ENCODE results near the gene PAWR. TPM values are rescaled to one million over a fixed set of nuclear protein-coding genes. Genes with fewer than 3 reads are reported as not detected.

Gene PAWR
- total RNA-seq, 1 donor from 2014 or later, result 72.8 TPM

- Mint-ChIP-seq H3K27me3 (no peaks in the 10 kb centered on the region), H3K27ac (no peak overlapping the region)
Observed at GRCh38 chr12:79587368-79587767, 103.4 kb downstream of the PAWR start.

GRCh38 chr12:79585147-79585546 is 105.6 kb downstream of the PAWR start:
- Mint-ChIP-seq H3K9me3 (no peaks in the 10 kb centered on the region), H3K4me3 (no peak overlapping the region), H3K27ac (no peak overlapping the region), H3K27me3 (no peaks in the 10 kb centered on the region), H3K36me3 (peaks cover 9% of the 10 kb centered on the region), H3K4me1 (ENCODE audit: unreplicated experiment) (no peaks in the 10 kb centered on the region)
- TF ChIP-seq, protein P1, sequence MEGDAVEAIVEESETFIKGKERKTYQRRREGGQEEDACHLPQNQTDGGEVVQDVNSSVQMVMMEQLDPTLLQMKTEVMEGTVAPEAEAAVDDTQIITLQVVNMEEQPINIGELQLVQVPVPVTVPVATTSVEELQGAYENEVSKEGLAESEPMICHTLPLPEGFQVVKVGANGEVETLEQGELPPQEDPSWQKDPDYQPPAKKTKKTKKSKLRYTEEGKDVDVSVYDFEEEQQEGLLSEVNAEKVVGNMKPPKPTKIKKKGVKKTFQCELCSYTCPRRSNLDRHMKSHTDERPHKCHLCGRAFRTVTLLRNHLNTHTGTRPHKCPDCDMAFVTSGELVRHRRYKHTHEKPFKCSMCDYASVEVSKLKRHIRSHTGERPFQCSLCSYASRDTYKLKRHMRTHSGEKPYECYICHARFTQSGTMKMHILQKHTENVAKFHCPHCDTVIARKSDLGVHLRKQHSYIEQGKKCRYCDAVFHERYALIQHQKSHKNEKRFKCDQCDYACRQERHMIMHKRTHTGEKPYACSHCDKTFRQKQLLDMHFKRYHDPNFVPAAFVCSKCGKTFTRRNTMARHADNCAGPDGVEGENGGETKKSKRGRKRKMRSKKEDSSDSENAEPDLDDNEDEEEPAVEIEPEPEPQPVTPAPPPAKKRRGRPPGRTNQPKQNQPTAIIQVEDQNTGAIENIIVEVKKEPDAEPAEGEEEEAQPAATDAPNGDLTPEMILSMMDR (conservative IDR thresholded peaks at IDR 0.05), result no peak
- DNase-seq (ENCODE audit: extremely low spot score, unreplicated experiment), result no peak

More at GRCh38 chr12:79587368-79587767, 103.4 kb downstream of the PAWR start:
- Mint-ChIP-seq H3K4me3 (no peak overlapping the region), H3K36me3 (peaks cover 9% of the 10 kb centered on the region), H3K9me3 (no peaks in the 10 kb centered on the region), H3K4me1 (ENCODE audit: unreplicated experiment) (no peaks in the 10 kb centered on the region)
- DNase-seq (ENCODE audit: extremely low spot score, unreplicated experiment), result no peak
- TF ChIP-seq, protein P1 (conservative IDR thresholded peaks at IDR 0.05), result no peak

- peaks cover 40% of the 10 kb centered on the region for H3K36me3 Mint-ChIP-seq
- TF ChIP-seq, protein P1 (conservative IDR thresholded peaks at IDR 0.05), result no peak
Observed at GRCh38 chr12:79573820-79574219, 116.9 kb downstream of the PAWR start.

GRCh38 chr12:79569679-79570078 is 121.1 kb downstream of the PAWR start:
- peaks cover 44% of the 10 kb centered on the region for H3K36me3 Mint-ChIP-seq
- peaks cover 6% of the 10 kb centered on the region for H3K9me3 Mint-ChIP-seq

More at GRCh38 chr12:79573820-79574219, 116.9 kb downstream of the PAWR start:
- no peak overlapping the region for H3K4me3 Mint-ChIP-seq
- H3K4me1 Mint-ChIP-seq (ENCODE audit: unreplicated experiment), result no peaks in the 10 kb centered on the region
- H3K9me3 Mint-ChIP-seq, result peaks cover 21% of the 10 kb centered on the region
- no peaks in the 10 kb centered on the region for H3K27me3 Mint-ChIP-seq
- H3K27ac Mint-ChIP-seq, result no peak overlapping the region
- no peak for DNase-seq (ENCODE audit: extremely low spot score, unreplicated experiment)

GRCh38 chr12:79567175-79567563 is 123.6 kb downstream of the PAWR start:
- no peak for DNase-seq (ENCODE audit: extremely low spot score, unreplicated experiment)
- Mint-ChIP-seq H3K9me3 (peaks cover 8% of the 10 kb centered on the region), H3K27ac (no peak overlapping the region), H3K27me3 (no peaks in the 10 kb centered on the region), H3K36me3 (peaks cover 43% of the 10 kb centered on the region), H3K4me1 (ENCODE audit: unreplicated experiment) (peaks cover 5% of the 10 kb centered on the region), H3K4me3 (no peak overlapping the region)
- TF ChIP-seq, protein P1 (conservative IDR thresholded peaks at IDR 0.05), result no peak

More at GRCh38 chr12:79569679-79570078, 121.1 kb downstream of the PAWR start:
- peaks cover 5% of the 10 kb centered on the region for H3K4me1 Mint-ChIP-seq (ENCODE audit: unreplicated experiment)
- H3K27me3 Mint-ChIP-seq, result no peaks in the 10 kb centered on the region
- H3K4me3 Mint-ChIP-seq, result no peak overlapping the region
- no peak overlapping the region for H3K27ac Mint-ChIP-seq
- no peak for DNase-seq (ENCODE audit: extremely low spot score, unreplicated experiment)
- TF ChIP-seq, protein P1 (conservative IDR thresholded peaks at IDR 0.05), result no peak

Data from type B pancreatic cell (in vitro differentiated cells).